ENCODE results near the gene TFAP2E. TPM values are rescaled to one million over a fixed set of nuclear protein-coding genes. Genes with fewer than 3 reads are reported as not detected.

The TFAP2E gene
- total RNA-seq: under 1 TPM; 0.27 to 0.79 (median 0.67) TPM
- long read RNA-seq, donor 1, partial matches to known transcripts: 0 of 1 reads
- long read RNA-seq, donor 1, other reads (novel, unspliced or antisense): 0 of 1 reads
- long read RNA-seq, donor 2: 0 reads

- TF ChIP-seq, protein P1, sequence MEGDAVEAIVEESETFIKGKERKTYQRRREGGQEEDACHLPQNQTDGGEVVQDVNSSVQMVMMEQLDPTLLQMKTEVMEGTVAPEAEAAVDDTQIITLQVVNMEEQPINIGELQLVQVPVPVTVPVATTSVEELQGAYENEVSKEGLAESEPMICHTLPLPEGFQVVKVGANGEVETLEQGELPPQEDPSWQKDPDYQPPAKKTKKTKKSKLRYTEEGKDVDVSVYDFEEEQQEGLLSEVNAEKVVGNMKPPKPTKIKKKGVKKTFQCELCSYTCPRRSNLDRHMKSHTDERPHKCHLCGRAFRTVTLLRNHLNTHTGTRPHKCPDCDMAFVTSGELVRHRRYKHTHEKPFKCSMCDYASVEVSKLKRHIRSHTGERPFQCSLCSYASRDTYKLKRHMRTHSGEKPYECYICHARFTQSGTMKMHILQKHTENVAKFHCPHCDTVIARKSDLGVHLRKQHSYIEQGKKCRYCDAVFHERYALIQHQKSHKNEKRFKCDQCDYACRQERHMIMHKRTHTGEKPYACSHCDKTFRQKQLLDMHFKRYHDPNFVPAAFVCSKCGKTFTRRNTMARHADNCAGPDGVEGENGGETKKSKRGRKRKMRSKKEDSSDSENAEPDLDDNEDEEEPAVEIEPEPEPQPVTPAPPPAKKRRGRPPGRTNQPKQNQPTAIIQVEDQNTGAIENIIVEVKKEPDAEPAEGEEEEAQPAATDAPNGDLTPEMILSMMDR (IDR thresholded peaks at IDR 0.05): no peak
- Histone ChIP-seq H3K4me1 (ENCODE audit: low read depth) (peaks cover 17% of the 10 kb centered on the region), H3K36me3 (ENCODE audit: low read depth) (no peaks in the 10 kb centered on the region), H3K4me3 (no peak within 1 kb of the TSS), H3K9me3 (no peaks in the 10 kb centered on the region)
- peak in 2 of 3 donors; percentile 74 to 79 for DNase-seq
- intact Hi-C loops (cut with DNase I, micrococcal nuclease): no loop called here
- ATAC-seq: peak; percentile 64
Measured at GRCh38 chr1:35573198-35574124, at the start of gene TFAP2E. Gene TFAP2E, plus strand, starts transcription at chr1:35573314. Its CDS starts 264 bp downstream, at chr1:35573578.

GRCh38 chr1:35524106-35524505 is 49.0 kb upstream of the TFAP2E start:
- H3K36me3 ChIP-seq (ENCODE audit: low read depth): no peaks in the 10 kb centered on the region
- intact Hi-C loops (cut with DNase I, micrococcal nuclease): no loop called here
- ATAC-seq (no peak), DNase-seq (no peak)
- no peak overlapping the region for H3K4me3 ChIP-seq
- H3K9me3 ChIP-seq: no peaks in the 10 kb centered on the region
- no peaks in the 10 kb centered on the region for H3K4me1 ChIP-seq (ENCODE audit: low read depth)
- TF ChIP-seq, protein P1 (IDR thresholded peaks at IDR 0.05): no peak

DNA sequence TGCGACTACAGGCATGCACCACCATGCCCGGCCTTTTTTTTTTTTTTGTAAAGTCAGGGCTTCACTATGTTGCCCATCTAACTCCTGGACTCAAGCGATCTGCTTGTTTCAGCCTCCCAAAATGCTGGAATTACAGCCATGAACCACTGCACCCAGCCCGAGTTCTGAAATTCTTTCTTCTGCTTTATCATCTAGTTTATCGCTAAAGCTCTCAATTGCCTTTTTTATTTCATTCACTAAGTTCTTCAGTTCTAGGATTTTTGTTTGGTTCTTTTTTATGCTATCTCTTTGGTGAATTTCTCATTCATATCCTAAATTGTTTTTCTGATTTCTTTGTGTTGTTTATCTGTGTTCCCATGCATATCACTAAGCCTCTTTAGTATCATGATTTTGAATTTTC is 42.9 kb upstream of the TFAP2E start:
- intact Hi-C loops (cut with DNase I, micrococcal nuclease): no loop called here
- Histone ChIP-seq H3K36me3 (ENCODE audit: low read depth) (no peaks in the 10 kb centered on the region), H3K4me3 (no peak overlapping the region), H3K4me1 (ENCODE audit: low read depth) (no peaks in the 10 kb centered on the region), H3K9me3 (no peaks in the 10 kb centered on the region)
- TF ChIP-seq, protein P1 (IDR thresholded peaks at IDR 0.05): no peak
- DNase-seq: no peak
- no peak for ATAC-seq

- Histone ChIP-seq H3K9me3 (no peaks in the 10 kb centered on the region), H3K4me3 (no peak overlapping the region), H3K4me1 (ENCODE audit: low read depth) (no peaks in the 10 kb centered on the region), H3K36me3 (ENCODE audit: low read depth) (no peaks in the 10 kb centered on the region)
- intact Hi-C loops (cut with DNase I, micrococcal nuclease): no loop called here
- TF ChIP-seq, protein P1 (IDR thresholded peaks at IDR 0.05): no peak
- DNase-seq (no peak), ATAC-seq (no peak)
Measured at GRCh38 chr1:35530946-35531345, 42.2 kb upstream of the TFAP2E start.

DNA sequence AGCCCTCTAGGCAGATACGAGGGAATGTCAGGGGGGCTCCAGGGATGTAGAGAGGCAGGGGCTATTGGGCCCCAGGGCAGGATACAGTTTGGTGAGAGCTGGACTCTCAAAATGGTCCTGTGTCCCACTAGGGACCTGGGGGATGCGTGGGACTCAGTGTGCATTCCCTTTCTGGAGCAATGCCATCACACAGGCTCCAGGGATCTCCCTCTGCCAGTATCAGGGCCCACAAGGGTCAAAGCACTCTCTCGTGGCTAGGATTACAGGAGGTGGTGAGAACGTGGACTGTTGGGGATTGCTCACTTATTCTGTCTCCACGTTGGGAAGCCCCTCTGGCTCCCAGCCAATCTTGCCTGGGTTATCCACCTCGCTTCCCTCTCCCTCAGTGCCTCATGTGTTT is 41.7 kb upstream of the TFAP2E start:
- DNase-seq (no peak), ATAC-seq (no peak)
- Histone ChIP-seq H3K9me3 (no peaks in the 10 kb centered on the region), H3K4me3 (no peak overlapping the region), H3K36me3 (ENCODE audit: low read depth) (no peaks in the 10 kb centered on the region), H3K4me1 (ENCODE audit: low read depth) (no peaks in the 10 kb centered on the region)
- intact Hi-C loops (cut with DNase I, micrococcal nuclease): no loop called here
- TF ChIP-seq, protein P1 (IDR thresholded peaks at IDR 0.05): no peak

All from mucosa of descending colon (tissue), 3 donors.